Neuronal stem cell (in vitro differentiated cells): ENCODE results near the gene FRAS1.

Experiments
- DNase-seq: peaks from one replicate; pipeline ENCODE4 v3.0.0-alpha.2; 2013; ENCODE audit warnings: low spot score
- H2AFZ ChIP-seq: one replicate; pipeline ENCODE4 v1.6.1; 2013; ENCODE audit warnings: mild to moderate bottlenecking, low read length, inconsistent platforms
- H2AK5ac ChIP-seq: 2 replicates; pipeline ENCODE4 v1.6.1; 2013; ENCODE audit warnings: low read depth, mild to moderate bottlenecking, inconsistent platforms, low read length, moderate library complexity, mixed read lengths
- H2BK120ac ChIP-seq: 2 replicates; pipeline ENCODE4 v1.6.1; 2013; ENCODE audit warnings: low read depth, mild to moderate bottlenecking, inconsistent platforms, low read length, moderate library complexity, mixed read lengths
- H2BK12ac ChIP-seq: one replicate; pipeline ENCODE4 v1.6.1; 2013; ENCODE audit warnings: low read length, inconsistent platforms
- H2BK15ac ChIP-seq: 2 replicates; pipeline ENCODE4 v1.6.1; 2013; ENCODE audit warnings: mild to moderate bottlenecking, low read length, inconsistent platforms, mixed read lengths
- H2BK5ac ChIP-seq: one replicate; pipeline ENCODE4 v1.6.1; 2013; ENCODE audit warnings: inconsistent platforms, mild to moderate bottlenecking, low read length, moderate library complexity
- H3K14ac ChIP-seq: one replicate; pipeline ENCODE4 v1.6.1; 2013; ENCODE audit warnings: low read length, inconsistent platforms
- H3K18ac ChIP-seq: 2 replicates; pipeline ENCODE4 v1.6.1; 2013; ENCODE audit warnings: low read length, inconsistent platforms
- H3K23ac ChIP-seq: 2 replicates; pipeline ENCODE4 v1.6.1; 2013; ENCODE audit warnings: low read depth, mild to moderate bottlenecking, mixed read lengths, low read length, inconsistent platforms; ENCODE audit not compliant: poor library complexity
- H3K27ac ChIP-seq: replicated peaks from 3 replicates; pipeline ENCODE4 v1.5.1; 2013; ENCODE audit warnings: low read length, inconsistent platforms
- H3K27me3 ChIP-seq, 3 experiments: 2 replicates each; pipeline ENCODE4 v1.6.1; 2013; ENCODE audit warnings: low read length in 3 of 3, mild to moderate bottlenecking in 2 of 3, inconsistent platforms in 1 of 3, low read depth in 1 of 3, mixed read lengths in 1 of 3, moderate library complexity in 1 of 3; ENCODE audit not compliant: control insufficient read depth in 3 of 3, insufficient read depth in 3 of 3
- H3K36me3 ChIP-seq, 2 donors: replicated peaks in 1 of 2; 2 replicates each; pipeline ENCODE4 v1.6.1; 2013; ENCODE audit warnings: low read length in 2 of 2; ENCODE audit not compliant: control insufficient read depth in 2 of 2, insufficient read depth in 2 of 2
- H3K4ac ChIP-seq: 2 replicates; pipeline ENCODE4 v1.6.1; 2013; ENCODE audit warnings: inconsistent platforms, mild to moderate bottlenecking, low read length, moderate library complexity
- H3K4me1 ChIP-seq, 2 donors: 1 replicate in 1 of 2; 2 replicates in 1 of 2; pipeline ENCODE4 v1.6.1; 2013; ENCODE audit warnings: low read length in 2 of 2, low read depth in 1 of 2; ENCODE audit not compliant: control insufficient read depth in 2 of 2, insufficient read depth in 1 of 2
- H3K4me2 ChIP-seq: one replicate; pipeline ENCODE4 v1.6.1; 2013; ENCODE audit warnings: mild to moderate bottlenecking, low read length, inconsistent platforms; ENCODE audit not compliant: insufficient read depth, poor library complexity, severe bottlenecking
- H3K4me3 ChIP-seq, 2 donors: 2 replicates each; pipeline ENCODE4 v1.5.1; 2013; ENCODE audit warnings: low read length in 2 of 2, mild to moderate bottlenecking in 2 of 2, inconsistent platforms in 1 of 2, moderate library complexity in 1 of 2
- H3K79me1 ChIP-seq: one replicate; pipeline ENCODE4 v1.6.1; 2013; ENCODE audit warnings: low read depth, mild to moderate bottlenecking, inconsistent platforms, low read length, moderate library complexity
- H3K9ac ChIP-seq: one replicate; pipeline ENCODE4 v1.6.1; 2013; ENCODE audit warnings: mild to moderate bottlenecking, low read depth, low read length, inconsistent platforms; ENCODE audit not compliant: poor library complexity
- H3K9me3 ChIP-seq, 2 donors: replicated peaks in 1 of 2; 2 replicates each; pipeline versions ENCODE3 to v1.6.1; 2013; ENCODE audit warnings: low read length in 2 of 2, mild to moderate bottlenecking in 2 of 2, inconsistent platforms in 1 of 2, low read depth in 1 of 2, mixed read lengths in 1 of 2, moderate library complexity in 1 of 2; ENCODE audit not compliant: control insufficient read depth in 2 of 2, insufficient read depth in 1 of 2
- H4K8ac ChIP-seq: one replicate; pipeline ENCODE4 v1.6.1; 2013; ENCODE audit warnings: low read depth, mild to moderate bottlenecking, inconsistent platforms, low read length, moderate library complexity
- H4K91ac ChIP-seq: one replicate; pipeline ENCODE4 v1.6.1; 2013; ENCODE audit warnings: low read length, low read depth, mild to moderate bottlenecking, inconsistent platforms; ENCODE audit not compliant: poor library complexity
- WGBS, 2 donors: extraction: QIAGEN DNeasy Blood & Tissue Kit; methylation state at CpG; one replicate each; pipeline ENCODE4 v1.1.7; 2013; ENCODE audit warnings: missing lambda C conversion rate in 2 of 2, mixed read lengths in 1 of 2; ENCODE audit not compliant: insufficient read length in 2 of 2, insufficient replicate concordance in 1 of 2; ENCODE audit errors: extremely low coverage in 2 of 2; 5-methylcytosine and 5-hydroxymethylcytosine counted together

Gene FRAS1

DNA sequence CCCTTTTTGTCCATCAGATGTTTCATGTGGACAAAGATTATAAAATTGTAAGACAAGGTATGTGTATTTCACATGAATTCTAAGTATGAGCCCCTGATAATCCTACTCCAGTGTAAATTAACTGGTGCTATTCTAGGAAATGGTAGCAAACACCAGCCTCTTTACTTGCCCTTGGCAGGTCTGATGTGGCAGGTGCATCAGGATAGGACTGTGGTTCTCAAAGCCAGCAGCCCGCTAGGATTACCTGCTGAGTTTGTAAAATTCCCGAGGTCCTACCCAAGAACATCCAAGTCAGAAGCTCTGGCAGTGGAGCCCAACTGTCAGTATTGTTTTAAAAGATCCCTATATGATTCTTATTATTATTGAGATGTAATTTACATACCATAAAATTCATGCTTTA lies 320.4 kb downstream of the FRAS1 start:
- H3K79me1 ChIP-seq, result no peaks in the 10 kb centered on the region
- H2BK120ac ChIP-seq, result no peak overlapping the region
- H3K23ac ChIP-seq, result no peak overlapping the region
- H2BK15ac ChIP-seq, result no peak overlapping the region
- no peak overlapping the region for H4K91ac ChIP-seq
- no peak overlapping the region for H3K27ac ChIP-seq
- no peaks in the 10 kb centered on the region for H3K9me3 ChIP-seq
- DNase-seq, result no peak
- no CpG with 5 or more reads among the region's 2 CpGs for whole genome bisulfite sequencing, 2 donors
- H2BK12ac ChIP-seq, result no peak overlapping the region
- no peak overlapping the region for H2AFZ ChIP-seq
- H3K18ac ChIP-seq, result no peak overlapping the region
- no peak overlapping the region for H2BK5ac ChIP-seq
- H4K8ac ChIP-seq, result no peak overlapping the region
- no peak overlapping the region for H3K4me2 ChIP-seq
- H3K14ac ChIP-seq, result no peak overlapping the region
- no peak overlapping the region for H3K4me3 ChIP-seq
- H3K4ac ChIP-seq, result no peak overlapping the region
- no peak overlapping the region for H3K9ac ChIP-seq
- no peak overlapping the region for H2AK5ac ChIP-seq
- H3K36me3 ChIP-seq, result peaks cover 0 to 6% of the 10 kb centered on the region in 2 donors
- no peaks in the 10 kb centered on the region for H3K27me3 ChIP-seq
- peaks cover 2 to 3% of the 10 kb centered on the region in 2 donors for H3K4me1 ChIP-seq

DNA sequence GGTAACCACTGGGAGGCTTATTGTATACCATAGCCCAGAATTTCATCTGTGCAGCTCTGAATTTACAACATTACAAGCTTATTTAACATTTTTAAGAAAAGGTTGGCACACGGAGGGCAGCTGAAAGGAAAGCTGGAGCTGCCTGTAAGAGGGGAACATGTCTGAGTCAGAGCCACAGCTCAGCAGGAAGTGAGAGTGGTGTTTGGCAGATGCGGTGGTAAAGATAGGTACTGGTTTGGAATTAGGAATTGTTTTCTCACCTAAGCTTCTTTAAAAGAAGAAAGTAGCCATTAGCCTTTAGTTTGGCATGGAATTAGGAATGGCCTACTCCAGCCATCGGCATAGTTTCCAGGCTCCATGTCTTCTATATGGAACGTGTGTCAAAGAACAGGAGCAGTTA lies 321.9 kb downstream of the FRAS1 start:
- Histone ChIP-seq H2AK5ac (no peak overlapping the region), H3K23ac (no peak overlapping the region), H3K14ac (no peak overlapping the region), H3K27me3 (no peaks in the 10 kb centered on the region), H3K4me3 (no peak overlapping the region), H4K91ac (no peak overlapping the region), H3K4ac (no peak overlapping the region), H3K9ac (no peak overlapping the region), H2BK12ac (no peak overlapping the region), H3K4me1 (peaks cover 0 to 2% of the 10 kb centered on the region in 2 donors), H3K27ac (no peak overlapping the region), H3K9me3 (no peaks in the 10 kb centered on the region), H2AFZ (no peak overlapping the region), H2BK120ac (no peak overlapping the region), H3K4me2 (no peak overlapping the region), H3K18ac (no peak overlapping the region), H2BK5ac (no peak overlapping the region), H3K79me1 (no peaks in the 10 kb centered on the region), H3K36me3 (peaks cover 0 to 3% of the 10 kb centered on the region in 2 donors), H2BK15ac (no peak overlapping the region), H4K8ac (no peak overlapping the region)
- DNase-seq, result no peak
- WGBS, 2 donors, result no CpG with 5 or more reads among the region's 4 CpGs

DNA sequence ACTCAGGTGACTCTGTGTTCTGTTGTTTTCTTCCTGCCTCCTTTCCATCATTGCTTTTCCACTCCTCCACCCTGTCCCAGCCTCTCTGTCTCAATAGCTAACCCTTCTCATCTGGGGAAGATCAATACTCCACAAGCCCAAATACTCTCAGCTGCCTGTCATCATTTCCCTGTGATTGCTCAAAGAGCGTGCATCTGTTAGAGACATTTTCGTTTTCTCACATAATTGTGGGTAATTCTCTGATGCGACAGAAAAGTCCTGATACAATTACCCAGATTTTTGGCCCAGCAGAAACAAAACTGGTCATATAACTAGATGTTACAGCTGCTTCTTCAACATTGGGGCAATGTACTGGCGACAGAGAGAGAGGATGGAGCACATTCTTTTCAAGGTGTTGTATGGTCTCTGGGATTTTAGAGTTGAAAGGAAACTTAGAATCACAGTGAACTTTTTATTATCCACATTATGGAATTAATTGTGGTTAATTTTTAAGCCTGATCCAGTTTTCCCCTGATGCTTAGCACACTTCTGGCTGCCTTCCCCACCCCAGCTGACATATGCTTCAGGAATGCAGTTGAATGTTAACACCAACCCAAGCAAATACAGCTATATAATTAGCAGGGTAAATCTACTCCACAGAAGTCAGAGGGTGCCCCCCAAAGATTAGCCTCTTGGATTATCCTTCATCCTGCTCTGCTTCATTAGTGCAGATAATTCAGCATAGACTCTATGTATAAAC lies 323.0 kb downstream of the FRAS1 start:
- Histone ChIP-seq H2BK120ac (no peak overlapping the region), H3K9me3 (no peaks in the 10 kb centered on the region), H2AFZ (no peak overlapping the region), H4K8ac (no peak overlapping the region), H3K18ac (no peak overlapping the region), H2BK15ac (no peak overlapping the region), H3K14ac (no peak overlapping the region), H2AK5ac (no peak overlapping the region), H3K27ac (no peak overlapping the region), H3K36me3 (peaks cover 0 to 2% of the 10 kb centered on the region in 2 donors), H4K91ac (no peak overlapping the region), H2BK12ac (no peak overlapping the region), H3K9ac (no peak overlapping the region), H3K79me1 (no peaks in the 10 kb centered on the region), H3K4me3 (no peak overlapping the region), H3K4me2 (no peak overlapping the region), H3K23ac (no peak overlapping the region), H2BK5ac (no peak overlapping the region), H3K4ac (no peak overlapping the region), H3K4me1 (peaks cover 0 to 2% of the 10 kb centered on the region in 2 donors), H3K27me3 (no peaks in the 10 kb centered on the region)
- DNase-seq, result no peak
- no CpG with 5 or more reads among the region's 4 CpGs for WGBS, 2 donors

DNA sequence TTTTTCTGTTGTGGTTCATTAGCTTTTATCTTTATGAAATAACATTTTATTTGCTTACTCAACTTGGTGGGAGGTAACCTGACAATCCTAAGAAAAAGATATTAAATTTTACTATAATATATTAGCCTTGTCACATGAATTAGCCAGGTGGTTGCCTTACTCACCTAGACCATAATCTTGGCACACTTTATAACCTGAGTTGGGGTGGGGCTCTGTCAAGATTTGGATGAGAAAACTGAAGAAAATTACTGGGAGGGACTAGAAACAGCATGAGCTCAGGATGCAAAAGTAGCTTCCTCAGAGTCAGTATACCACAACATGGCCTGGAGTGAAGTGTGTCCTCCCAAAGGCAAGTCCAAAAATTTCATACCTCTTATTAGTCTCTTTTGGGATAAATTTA lies 329.6 kb downstream of the FRAS1 start:
- Histone ChIP-seq H3K9ac (no peak overlapping the region), H2BK120ac (no peak overlapping the region)

More for the DNA sequence above, 329.6 kb downstream of the FRAS1 start:
- H3K9me3 ChIP-seq, result no peaks in the 10 kb centered on the region
- H3K23ac ChIP-seq, result no peak overlapping the region
- H3K27ac ChIP-seq, result no peak overlapping the region
- H2AFZ ChIP-seq, result no peak overlapping the region
- H3K18ac ChIP-seq, result no peak overlapping the region
- no peak overlapping the region for H3K4me3 ChIP-seq
- no peak overlapping the region for H2BK5ac ChIP-seq
- H3K14ac ChIP-seq, result no peak overlapping the region
- no peak overlapping the region for H4K91ac ChIP-seq
- H3K36me3 ChIP-seq, result peaks cover 3 to 5% of the 10 kb centered on the region in 2 donors
- H3K4me1 ChIP-seq, result no peaks in the 10 kb centered on the region
- no peak overlapping the region for H4K8ac ChIP-seq
- no peaks in the 10 kb centered on the region for H3K27me3 ChIP-seq
- H2BK15ac ChIP-seq, result no peak overlapping the region
- no peak overlapping the region for H2BK12ac ChIP-seq
- no peaks in the 10 kb centered on the region for H3K79me1 ChIP-seq
- H3K4me2 ChIP-seq, result no peak overlapping the region
- no peak overlapping the region for H2AK5ac ChIP-seq
- no peak overlapping the region for H3K4ac ChIP-seq
- no peak for DNase-seq
